MCF 10A (cell line): ENCODE measurements around the gene GLIS1. TPM values are rescaled to one million over a fixed set of nuclear protein-coding genes. Genes with fewer than 3 reads are reported as not detected.

Experiments
- BruUV-seq: library from RNA; stranded (reverse); fragments of 400-500 nt; replicated peaks from 2 replicates; lab custom pipeline; 2021; lab: Mats Ljungman, UMichigan
- CTCF ChIA-PET: fragments of 300-600 bp; sonication (Branson Sonifier 250); formaldehyde crosslinking; extraction: SDS; loops from one replicate; lab custom pipeline; 2021; ENCODE audit warnings: antibody characterized with exemption, inconsistent platforms; lab: Yijun Ruan, JAX
- POLR2A ChIA-PET: fragments of 300-600, 350-650 bp; sonication (Branson Sonifier 250); formaldehyde crosslinking; extraction: SDS; loops from one replicate; lab custom pipeline; 2020; ENCODE audit warnings: antibody characterized with exemption, inconsistent platforms; lab: Yijun Ruan, JAX
- DNase-seq: peaks from one replicate; pipeline ENCODE4 v3.0.0-alpha.2; 2018; ENCODE audit not compliant: unreplicated experiment
- H3K27ac Mint-ChIP-seq: one replicate; pipeline ENCODE4 v1.8.0; 2022; ENCODE audit warnings: mild to moderate bottlenecking, low read depth, mixed read lengths; ENCODE audit not compliant: unreplicated experiment
- H3K27me3 Mint-ChIP-seq: one replicate; pipeline ENCODE4 v1.8.0; 2022; ENCODE audit warnings: mixed read lengths; ENCODE audit not compliant: insufficient read depth, unreplicated experiment
- H3K36me3 Mint-ChIP-seq: one replicate; pipeline ENCODE4 v1.8.0; 2022; ENCODE audit warnings: mild to moderate bottlenecking, moderate library complexity, mixed read lengths; ENCODE audit not compliant: insufficient read depth, unreplicated experiment
- H3K4me1 Mint-ChIP-seq: one replicate; pipeline ENCODE4 v1.8.0; 2022; ENCODE audit warnings: mixed read lengths; ENCODE audit not compliant: insufficient read depth, unreplicated experiment
- H3K4me3 Mint-ChIP-seq: one replicate; pipeline ENCODE4 v1.8.0; 2022; ENCODE audit warnings: mild to moderate bottlenecking, moderate library complexity, mixed read lengths; ENCODE audit not compliant: unreplicated experiment
- H3K9me3 Mint-ChIP-seq: one replicate; pipeline ENCODE4 v1.8.0; 2022; ENCODE audit warnings: mixed read lengths; ENCODE audit not compliant: unreplicated experiment
- CTCF ChIP-seq: fragments of 200-600 bp; IDR thresholded peaks from one replicate; pipeline ENCODE4 v1.8.0; 2022; ENCODE audit warnings: antibody characterized with exemption, mild to moderate bottlenecking; ENCODE audit not compliant: unreplicated experiment
- intact Hi-C: fragments of 100-400 bp; cut with micrococcal nuclease; formaldehyde crosslinking; loops from 2 replicates; pipeline ENCODE4 v1.14.1; 2022
- total RNA-seq: library from RNA; stranded (reverse); gene quantifications from 2 replicates; pipeline ENCODE4 v1.2.3, GENCODE V29; 2022

Gene GLIS1
- total RNA-seq, 1 experiment from 2014 or later = 0.93 TPM

DNA sequence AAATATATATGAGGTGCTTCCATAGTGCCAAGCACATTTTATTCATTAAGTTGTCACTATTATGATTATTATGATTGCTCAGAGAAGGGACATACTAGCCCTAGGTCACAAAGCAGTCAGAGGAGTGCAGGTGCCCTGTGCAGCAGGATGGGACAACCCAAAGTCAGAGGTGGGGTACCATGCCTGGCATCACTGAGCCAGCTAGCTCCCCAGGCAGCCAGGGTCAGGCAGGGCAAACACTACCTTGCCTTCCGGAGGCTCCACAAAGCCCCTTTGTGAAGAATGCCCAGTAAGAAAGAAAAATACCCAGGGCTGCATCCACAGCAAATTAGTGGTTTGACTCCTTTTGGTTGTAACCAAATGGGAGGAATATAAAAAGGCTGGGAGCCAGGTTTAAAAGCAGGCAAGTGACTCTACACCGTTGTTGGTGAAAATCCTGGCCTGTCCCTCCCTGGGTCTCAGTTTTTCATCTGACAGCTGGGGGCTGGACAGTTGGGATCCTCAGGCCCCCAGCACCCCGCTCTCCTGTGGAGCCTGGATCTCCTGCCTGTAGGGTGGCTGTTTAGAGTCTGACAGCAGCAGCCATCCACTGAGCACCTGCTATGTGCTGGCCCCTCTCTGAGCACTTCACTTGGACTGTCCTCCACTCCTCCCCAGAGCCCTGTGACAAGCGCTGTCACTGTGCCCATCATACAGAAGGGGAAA, 98.8 kb downstream of the GLIS1 start:
- Mint-ChIP-seq H3K9me3 (no peaks in the 10 kb centered on the region), H3K27ac (no peak overlapping the region), H3K4me3 (no peak overlapping the region), H3K36me3 (peaks cover 6% of the 10 kb centered on the region), H3K4me1 (no peaks in the 10 kb centered on the region), H3K27me3 (no peaks in the 10 kb centered on the region)
- CTCF ChIA-PET = interaction anchor here (0.6 to 0.8 kb wide), 3 partner anchors 13 to 156 kb away, joined by 3 read pairs; no protein-coding TSS in a partner anchor
- TF ChIP-seq CTCF = no peak
- intact Hi-C loops = no loop called here
- no peak for DNase-seq
- no TSS peak for BruUV-seq
- POLR2A ChIA-PET = no interaction called here

GRCh38 chr1:53639251-53639763, 99.7 kb downstream of the GLIS1 start:
- H3K36me3 Mint-ChIP-seq = peaks cover 6% of the 10 kb centered on the region
- BruUV-seq = no TSS peak
- no peaks in the 10 kb centered on the region for H3K27me3 Mint-ChIP-seq
- no peak overlapping the region for H3K27ac Mint-ChIP-seq
- no peak for TF ChIP-seq CTCF
- ChIA-PET CTCF (interaction anchor here (0.6 to 0.8 kb wide), 2 partner anchors 125 to 155 kb away, joined by 3 read pairs; no protein-coding TSS in a partner anchor), POLR2A (no interaction called here)
- DNase-seq = peak; percentile 72
- no peaks in the 10 kb centered on the region for H3K4me1 Mint-ChIP-seq
- intact Hi-C loops = no loop called here
- H3K4me3 Mint-ChIP-seq = no peak overlapping the region
- no peaks in the 10 kb centered on the region for H3K9me3 Mint-ChIP-seq

DNA sequence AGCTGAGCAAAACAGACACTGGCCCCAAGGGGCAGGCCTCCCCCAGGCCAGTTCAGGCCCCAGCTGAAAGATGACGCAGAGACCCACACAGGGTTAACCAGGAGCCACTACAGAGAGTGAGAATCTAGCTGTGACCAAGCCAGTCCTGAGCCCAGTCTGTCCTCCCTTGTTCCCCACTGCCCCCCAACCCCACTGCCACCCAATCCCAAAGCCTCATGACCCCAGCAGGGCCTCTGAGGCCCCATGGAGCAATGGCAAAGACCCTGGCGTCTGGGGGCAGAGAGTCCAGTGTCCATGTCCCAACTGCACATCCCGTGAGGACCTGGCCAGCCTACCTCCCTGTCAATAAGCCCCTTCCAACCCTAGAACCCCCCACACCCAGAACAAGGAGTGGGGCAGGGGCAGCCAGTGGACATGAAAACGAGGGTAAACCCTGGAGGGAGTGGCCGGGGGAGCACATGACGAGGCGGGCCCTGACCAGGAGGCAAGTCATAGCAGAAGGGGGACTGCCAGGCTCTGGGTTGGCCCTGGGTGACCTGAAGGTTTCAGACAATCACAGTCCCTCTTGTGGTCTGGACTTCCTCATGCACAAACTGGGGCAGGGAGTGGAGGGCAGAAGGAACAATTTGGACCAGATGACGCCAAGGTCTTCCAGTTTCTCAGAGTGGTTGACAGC, 100.5 kb downstream of the GLIS1 start:
- no TSS peak for BruUV-seq
- CTCF ChIA-PET = no interaction called here
- TF ChIP-seq CTCF = no peak
- Mint-ChIP-seq H3K36me3 (no peaks in the 10 kb centered on the region), H3K4me1 (no peaks in the 10 kb centered on the region), H3K27ac (no peak overlapping the region), H3K4me3 (no peak overlapping the region), H3K27me3 (no peaks in the 10 kb centered on the region), H3K9me3 (no peaks in the 10 kb centered on the region)
- DNase-seq = no peak
- intact Hi-C loops = no loop called here
- POLR2A ChIA-PET = no interaction called here

DNA sequence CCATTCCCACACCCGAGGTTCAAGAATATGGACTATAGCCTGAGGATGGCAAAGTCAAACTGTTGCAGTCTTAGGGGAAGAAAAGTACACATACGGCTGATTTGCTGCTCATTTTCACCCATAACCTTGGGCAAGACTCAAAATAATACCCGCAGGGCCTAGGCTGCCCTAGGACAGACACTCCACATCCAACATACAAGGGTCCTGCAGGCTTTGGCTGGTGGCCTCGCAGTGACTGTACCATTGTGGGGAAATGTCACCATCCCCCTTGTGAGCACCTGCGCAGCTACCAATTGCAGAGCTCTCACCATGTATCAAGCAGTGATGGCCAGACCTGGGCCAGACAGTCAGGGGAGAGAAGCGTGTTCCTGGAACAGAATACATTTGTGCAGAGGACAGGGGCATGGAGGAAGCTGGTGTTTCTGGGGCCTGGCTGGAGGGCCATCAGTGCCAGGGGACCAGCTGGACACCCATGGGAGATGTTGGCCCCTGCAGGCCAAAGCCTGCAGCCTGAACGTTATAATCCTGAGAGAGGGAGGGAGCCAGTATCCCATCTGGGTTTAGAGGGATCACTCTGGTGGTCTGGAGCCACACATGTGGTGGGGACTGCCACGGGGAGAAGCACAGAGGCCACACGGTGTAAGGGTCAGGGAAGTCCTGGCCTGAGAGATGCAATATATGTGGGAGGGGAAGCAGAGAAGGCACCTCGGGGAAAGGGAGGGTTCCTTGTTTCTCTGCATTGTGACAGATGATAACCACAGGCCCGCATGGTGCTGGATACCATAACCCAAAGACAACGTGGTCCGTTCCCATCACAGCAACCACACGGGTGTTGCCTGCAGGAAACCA, 101.2 kb downstream of the GLIS1 start:
- TF ChIP-seq CTCF = no peak
- H3K4me1 Mint-ChIP-seq = no peaks in the 10 kb centered on the region
- intact Hi-C loops = no loop called here
- H3K27me3 Mint-ChIP-seq = no peaks in the 10 kb centered on the region
- H3K4me3 Mint-ChIP-seq = no peak overlapping the region
- no peak overlapping the region for H3K27ac Mint-ChIP-seq
- no TSS peak for BruUV-seq
- H3K36me3 Mint-ChIP-seq = no peaks in the 10 kb centered on the region
- DNase-seq = no peak
- POLR2A ChIA-PET = no interaction called here
- H3K9me3 Mint-ChIP-seq = no peaks in the 10 kb centered on the region
- CTCF ChIA-PET = no interaction called here
